ENCODE data around the gene SHB.

SHB gene

GRCh38 chr9:38101423-38101822 is 32.4 kb upstream of the SHB start:
- CTCF ChIA-PET, result no interaction called here

GRCh38 chr9:38096238-38096805 is 27.3 kb upstream of the SHB start:
- CTCF ChIA-PET, result no interaction called here
- DNase-seq (ENCODE audit: extremely low spot score), result no peak
- POLR2A ChIA-PET, result no interaction called here
- TF ChIP-seq ELF4 (IDR thresholded peaks at IDR 0.05) (no peak), FOXA1 (IDR thresholded peaks at IDR 0.05) (no peak), TARDBP (IDR thresholded peaks at IDR 0.05) (no peak), HDGF (IDR thresholded peaks at IDR 0.05; ENCODE audit: borderline replicate concordance) (no peak), NFRKB (IDR thresholded peaks at IDR 0.05) (no peak), BHLHE40 (IDR thresholded peaks at IDR 0.05; ENCODE audit: borderline replicate concordance) (no peak), SUZ12 (IDR thresholded peaks at IDR 0.05) (no peak), L3MBTL2 (conservative IDR thresholded peaks at IDR 0.05) (no peak), FOXK2 (IDR thresholded peaks at IDR 0.05) (no peak), CTBP1 (IDR thresholded peaks at IDR 0.05; ENCODE audit: borderline replicate concordance) (no peak), ARNT (IDR thresholded peaks at IDR 0.05) (no peak), SP1 (IDR thresholded peaks at IDR 0.05) (no peak), FOXM1 (IDR thresholded peaks at IDR 0.05; ENCODE audit: borderline replicate concordance) (no peak), PKNOX1 (IDR thresholded peaks at IDR 0.05) (no peak), LEF1 (IDR thresholded peaks at IDR 0.05; ENCODE audit: borderline replicate concordance) (no peak), ZNF384 (IDR thresholded peaks at IDR 0.05) (no peak)

More at GRCh38 chr9:38101423-38101822, 32.4 kb upstream of the SHB start:
- no peak for DNase-seq (ENCODE audit: extremely low spot score)
- TF ChIP-seq TARDBP (IDR thresholded peaks at IDR 0.05) (no peak), FOXK2 (IDR thresholded peaks at IDR 0.05) (no peak), FOXA1 (IDR thresholded peaks at IDR 0.05) (no peak), SP1 (IDR thresholded peaks at IDR 0.05) (no peak), ELF4 (IDR thresholded peaks at IDR 0.05) (no peak), FOXM1 (IDR thresholded peaks at IDR 0.05; ENCODE audit: borderline replicate concordance) (no peak), NFRKB (IDR thresholded peaks at IDR 0.05) (no peak), ARNT (IDR thresholded peaks at IDR 0.05) (no peak), SUZ12 (IDR thresholded peaks at IDR 0.05) (no peak), LEF1 (IDR thresholded peaks at IDR 0.05; ENCODE audit: borderline replicate concordance) (no peak), BHLHE40 (IDR thresholded peaks at IDR 0.05; ENCODE audit: borderline replicate concordance) (no peak), CTBP1 (IDR thresholded peaks at IDR 0.05; ENCODE audit: borderline replicate concordance) (no peak), ZNF384 (IDR thresholded peaks at IDR 0.05) (no peak), L3MBTL2 (conservative IDR thresholded peaks at IDR 0.05) (no peak), PKNOX1 (IDR thresholded peaks at IDR 0.05) (no peak), HDGF (IDR thresholded peaks at IDR 0.05; ENCODE audit: borderline replicate concordance) (no peak)
- POLR2A ChIA-PET, result no interaction called here

- TF ChIP-seq HDGF (IDR thresholded peaks at IDR 0.05; ENCODE audit: borderline replicate concordance) (no peak), BHLHE40 (IDR thresholded peaks at IDR 0.05; ENCODE audit: borderline replicate concordance) (no peak), FOXK2 (IDR thresholded peaks at IDR 0.05) (no peak), NFRKB (IDR thresholded peaks at IDR 0.05) (no peak), L3MBTL2 (conservative IDR thresholded peaks at IDR 0.05) (no peak), ARNT (IDR thresholded peaks at IDR 0.05) (no peak), FOXA1 (IDR thresholded peaks at IDR 0.05) (no peak), ZNF384 (IDR thresholded peaks at IDR 0.05) (no peak), CTBP1 (IDR thresholded peaks at IDR 0.05; ENCODE audit: borderline replicate concordance) (no peak), TARDBP (IDR thresholded peaks at IDR 0.05) (no peak), LEF1 (IDR thresholded peaks at IDR 0.05; ENCODE audit: borderline replicate concordance) (no peak), PKNOX1 (IDR thresholded peaks at IDR 0.05) (no peak), SUZ12 (IDR thresholded peaks at IDR 0.05) (no peak)
- no peak for DNase-seq (ENCODE audit: extremely low spot score)
- POLR2A ChIA-PET, result no interaction called here
- CTCF ChIA-PET, result no interaction called here
Observed at GRCh38 chr9:38094165-38094564, 25.1 kb upstream of the SHB start.

GRCh38 chr9:38092656-38093055 is 23.6 kb upstream of the SHB start:
- CTCF ChIA-PET, result no interaction called here
- DNase-seq (ENCODE audit: extremely low spot score), result no peak
- TF ChIP-seq BHLHE40 (IDR thresholded peaks at IDR 0.05; ENCODE audit: borderline replicate concordance) (no peak), ZNF384 (IDR thresholded peaks at IDR 0.05) (no peak), NFRKB (IDR thresholded peaks at IDR 0.05) (no peak)
- POLR2A ChIA-PET, result no interaction called here

- CTCF ChIA-PET, result no interaction called here
Observed at GRCh38 chr9:38092200-38092524, 23.1 kb upstream of the SHB start.

More at GRCh38 chr9:38092200-38092524, 23.1 kb upstream of the SHB start:
- no peak for DNase-seq (ENCODE audit: extremely low spot score)
- POLR2A ChIA-PET, result no interaction called here
- TF ChIP-seq SUZ12 (IDR thresholded peaks at IDR 0.05) (no peak), FOXA1 (IDR thresholded peaks at IDR 0.05) (no peak), ELF4 (IDR thresholded peaks at IDR 0.05) (no peak), HDGF (IDR thresholded peaks at IDR 0.05; ENCODE audit: borderline replicate concordance) (no peak), TARDBP (IDR thresholded peaks at IDR 0.05) (no peak), LEF1 (IDR thresholded peaks at IDR 0.05; ENCODE audit: borderline replicate concordance) (no peak), CTBP1 (IDR thresholded peaks at IDR 0.05; ENCODE audit: borderline replicate concordance) (no peak), SP1 (IDR thresholded peaks at IDR 0.05) (no peak), FOXK2 (IDR thresholded peaks at IDR 0.05) (no peak), L3MBTL2 (conservative IDR thresholded peaks at IDR 0.05) (no peak), ZNF384 (IDR thresholded peaks at IDR 0.05) (no peak), PKNOX1 (IDR thresholded peaks at IDR 0.05) (no peak), FOXM1 (IDR thresholded peaks at IDR 0.05; ENCODE audit: borderline replicate concordance) (no peak), BHLHE40 (IDR thresholded peaks at IDR 0.05; ENCODE audit: borderline replicate concordance) (no peak), ARNT (IDR thresholded peaks at IDR 0.05) (no peak), NFRKB (IDR thresholded peaks at IDR 0.05) (no peak)
